Measurements from ENCODE around the gene FARP1.

DNA sequence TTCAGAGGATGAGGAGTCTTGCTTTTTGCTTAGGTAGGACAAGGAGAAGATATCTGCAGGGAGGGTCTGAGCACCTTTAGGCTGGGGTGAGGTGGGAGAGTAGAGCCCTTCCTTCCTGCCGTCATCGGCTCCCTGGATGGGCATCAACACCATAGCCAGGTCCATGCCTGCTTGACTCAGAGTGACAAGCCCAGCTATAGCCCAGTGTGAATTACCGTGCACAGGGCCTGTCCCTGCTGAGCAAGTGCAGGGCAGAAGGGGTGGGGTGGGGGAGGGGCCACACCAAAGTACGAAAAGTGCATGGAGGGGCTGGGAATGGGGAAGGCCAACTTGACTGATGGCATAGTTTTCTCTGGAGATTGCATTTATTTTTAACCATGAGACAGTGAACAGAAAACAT lies 64.5 kb downstream of the FARP1 start:
- TF ChIP-seq EZH2 (IDR thresholded peaks at IDR 0.05) (no peak), POLR2AphosphoS5 (IDR thresholded peaks at IDR 0.05; ENCODE audit: borderline replicate concordance, low read depth, low read length) (no peak), FOXP2 (optimal IDR thresholded peaks at IDR 0.05; ENCODE audit: control extremely low read depth, extremely low read length, insufficient read depth) (no peak)

All from SK-N-MC (cell line).